HepG2 (cell line): ENCODE measurements around the gene COPZ2. TPM values are rescaled to one million over a fixed set of nuclear protein-coding genes. Genes with fewer than 3 reads are reported as not detected.
"Not testable (repeated sequence)": the region's sequence is repeated elsewhere in the genome, so short reads cannot be mapped to it uniquely, and the experiment has no call there.

ENCODE experiments used
- ATAC-seq: fragments of 200-7000 bp; cut with Tn5 transposase; 3 replicates; pipeline ENCODE4 v1.9.1; 2020; ENCODE audit warnings: mild to moderate bottlenecking, moderate library complexity
- BruUV-seq: library from RNA; stranded (reverse); fragments of 400-500 nt; replicated peaks from 2 replicates; lab custom pipeline; 2021; lab: Mats Ljungman, UMichigan
- CTCF ChIA-PET: fragments of 300-600 bp; formaldehyde crosslinking; extraction: SDS; loops from one replicate; lab custom pipeline; 2021; ENCODE audit warnings: low total read pairs, inconsistent platforms, low intra/inter-chr PET ratio; lab: Yijun Ruan, JAX
- POLR2A ChIA-PET: fragments of 350-600 bp; sonication (Branson Sonifier 250); formaldehyde crosslinking; loops from one replicate; lab custom pipeline; 2020; ENCODE audit warnings: antibody characterized with exemption, inconsistent platforms; lab: Yijun Ruan, JAX
- DNase-seq: peaks from one replicate; pipeline ENCODE4 v3.0.0-alpha.2; 2015; ENCODE audit warnings: low spot score
- FAIRE-seq: peaks from 3 replicates; lab custom pipeline; 2011; peaks lifted over from hg19 to GRCh38; lab: Jason Lieb, UNC
- H2AFZ ChIP-seq: one replicate; pipeline ENCODE4 v1.6.1; 2011; ENCODE audit warnings: low read length, inconsistent platforms
- H3K27ac ChIP-seq: fragments of 300-600 bp; 3 replicates; pipeline ENCODE4 v1.8.0; 2011; ENCODE audit warnings: mixed run types, mild to moderate bottlenecking, mixed read lengths, low read length, inconsistent platforms; ENCODE audit not compliant: insufficient read depth; ENCODE audit errors: extremely low read length
- H3K27me3 ChIP-seq, 2 experiments: fragments of 200-600 bp in 1 of 2; 2 replicates in 1 of 2; 3 replicates in 1 of 2; pipeline versions ENCODE4 v1.6.0 to v1.8.0; 2011; ENCODE audit warnings: low read length in 2 of 2, mild to moderate bottlenecking in 2 of 2, moderate library complexity in 2 of 2, inconsistent platforms in 1 of 2; ENCODE audit not compliant: insufficient read depth in 2 of 2, control insufficient read depth in 1 of 2
- H3K36me3 ChIP-seq, 2 experiments: fragments of 200-600 bp in 1 of 2; replicated peaks in 1 of 2; 2 replicates in 1 of 2; 3 replicates in 1 of 2; pipeline versions ENCODE4 v1.5.1 to v1.8.0; 2011; ENCODE audit warnings: low read length in 2 of 2, inconsistent platforms in 1 of 2; ENCODE audit not compliant: insufficient read depth in 2 of 2, control insufficient read depth in 1 of 2
- H3K4me1 ChIP-seq: 2 replicates; pipeline ENCODE4 v1.5.1; 2012; ENCODE audit warnings: low read length, inconsistent platforms; ENCODE audit not compliant: insufficient read depth
- H3K4me2 ChIP-seq: 2 replicates; pipeline ENCODE4 v1.6.0; 2011; ENCODE audit warnings: low read depth, low read length, inconsistent platforms
- H3K4me3 ChIP-seq, 3 experiments: fragments of 200-600 bp in 1 of 3; sonication (generic), shearing (Covaris generic) in 1 of 3; replicated peaks in 1 of 3; 2 replicates each; pipeline ENCODE4 v1.5.1; 2011 to 2016; ENCODE audit warnings: low read length in 3 of 3, inconsistent platforms in 2 of 3, low read depth in 2 of 3, mild to moderate bottlenecking in 2 of 3, control low read depth in 1 of 3, mixed read lengths in 1 of 3; ENCODE audit not compliant: insufficient read depth in 1 of 3
- H3K79me2 ChIP-seq: one replicate; pipeline ENCODE4 v1.6.1; 2011; ENCODE audit warnings: low read length, inconsistent platforms; ENCODE audit not compliant: insufficient read depth
- H3K9ac ChIP-seq: 2 replicates; pipeline ENCODE4 v1.6.0; 2011; ENCODE audit warnings: mild to moderate bottlenecking, low read depth, low read length, inconsistent platforms; ENCODE audit not compliant: insufficient read depth
- H3K9me3 ChIP-seq: 2 replicates; pipeline ENCODE4 v1.5.1; 2012; ENCODE audit warnings: mild to moderate bottlenecking, low read length
- H4K20me1 ChIP-seq: 2 replicates; pipeline ENCODE4 v1.6.0; 2011; ENCODE audit warnings: inconsistent platforms, mild to moderate bottlenecking, low read length, moderate library complexity; ENCODE audit not compliant: insufficient read depth
- ATF7 ChIP-seq, 2 experiments: fragments of 450-650 bp in 1 of 2; sonication (generic) in 1 of 2; formaldehyde crosslinking in 1 of 2; IDR thresholded peaks; 2 replicates each; pipeline versions ENCODE4 v1.4.0 to v1.6.1; 2016 to 2020; ENCODE audit warnings: antibody characterized with exemption in 1 of 2, mild to moderate bottlenecking in 1 of 2, missing genetic modification reagents in 1 of 2
- NRL ChIP-seq: sonication (generic); formaldehyde crosslinking; IDR thresholded peaks from 2 replicates; pipeline ENCODE4 v1.5.0; 2020; ENCODE audit warnings: missing genetic modification reagents, mild to moderate bottlenecking, moderate library complexity, borderline replicate concordance
- ZNF121 ChIP-seq: sonication (generic); formaldehyde crosslinking; IDR thresholded peaks from 2 replicates; pipeline ENCODE4 v1.5.0; 2020; ENCODE audit warnings: mild to moderate bottlenecking, missing genetic modification reagents
- ZNF614 ChIP-seq: IDR thresholded peaks from 2 replicates; pipeline ENCODE4 v1.6.1; 2018; ENCODE audit warnings: missing biosample characterization, missing genetic modification reagents, inconsistent platforms, borderline replicate concordance
- WGBS: methylation state at CpG from one replicate; pipeline ENCODE4 v1.1.6; 2017; ENCODE audit warnings: low lambda C conversion rate; 5-methylcytosine and 5-hydroxymethylcytosine counted together
- in situ Hi-C: cut with HindIII; loops from 2 replicates; pipeline ENCODE4 v1.10.0; 2017; ENCODE audit warnings: low pct_unique_long_range_greater_than_20kb; ENCODE audit not compliant: extremely low pct_ligation_motif_present
- intact Hi-C: fragments of 100-400 bp; cut with micrococcal nuclease; formaldehyde crosslinking; loops from one replicate; pipeline ENCODE4 v1.10.0; 2022; ENCODE audit not compliant: unreplicated experiment
- polyA plus RNA-seq, 8 experiments: library from polyadenylated mRNA; depleted of rRNA in 3 of 8; stranded (reverse) in 7 of 8; unstranded in 1 of 8; fragments of >200 nt; fragmentation: Illumina TruSeq in 4 of 8; extraction: Trizol in 4 of 8; gene quantifications; 2 replicates each; pipeline versions ENCODE4 v1.2.1 to v1.2.3, GENCODE V29; 2011 to 2016; ENCODE audit warnings: low read depth in 4 of 8, missing spikeins in 1 of 8, mixed read lengths in 1 of 8; ENCODE audit not compliant: insufficient read depth in 1 of 8
- total RNA-seq, 5 experiments: library from RNA; depleted of rRNA; stranded (reverse); fragments of >200 nt; fragmentation: Illumina TruSeq; extraction: Trizol; gene quantifications; 2 replicates each; pipeline ENCODE4 v1.2.3, GENCODE V29; 2016; ENCODE audit warnings: low read depth in 1 of 5
- TF ChIP-seq, protein P1 (sequence below), 2 experiments: fragments of 450-650 bp in 1 of 2; sonication (generic) in 1 of 2; formaldehyde crosslinking in 1 of 2; IDR thresholded peaks; 2 replicates each; pipeline versions ENCODE4 v1.6.1 to v1.8.0; 2016 to 2022; ENCODE audit warnings: antibody characterized with exemption in 1 of 2, mild to moderate bottlenecking in 1 of 2, missing genetic modification reagents in 1 of 2

Gene COPZ2
- total and polyA plus RNA-seq, 2 of the 13 experiments (the other 11 are each of a cell fraction or from before 2014, with no cell fraction given) = 0.61 to 1.5 TPM

DNA sequence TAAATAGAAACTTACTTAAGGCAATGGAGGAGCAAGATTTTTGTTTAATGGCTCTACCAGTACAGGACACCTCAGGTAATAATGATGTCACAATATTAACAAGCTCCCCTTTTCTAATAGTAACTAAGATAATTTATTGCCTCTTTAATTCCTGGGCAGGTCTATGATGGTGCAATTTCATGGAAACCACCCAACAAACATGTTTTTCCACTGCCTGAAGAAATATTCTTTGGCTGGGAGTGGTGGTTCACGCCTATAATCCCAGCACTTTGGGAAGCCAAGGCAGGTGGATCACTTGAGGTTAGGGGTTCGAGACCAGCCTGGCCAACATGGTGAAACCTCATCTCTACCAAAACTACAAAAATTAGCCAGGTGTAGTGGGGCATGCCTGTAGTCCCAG, 30.2 kb upstream of the COPZ2 start:
- H3K4me3 ChIP-seq; H3K9me3 ChIP-seq; in situ Hi-C loops; H2AFZ ChIP-seq; H3K27ac ChIP-seq; ATAC-seq; BruUV-seq; H3K9ac ChIP-seq; DNase-seq; intact Hi-C loops; FAIRE-seq; H3K79me2 ChIP-seq; H3K4me2 ChIP-seq; H4K20me1 ChIP-seq; H3K27me3 ChIP-seq; TF ChIP-seq ATF7 (CRISPR knock-in tag; IDR thresholded peaks at IDR 0.05): not testable (repeated sequence)
- WGBS = 100% methylated on average over 2 of the region's 2 CpGs
- peaks cover 48% of the 10 kb centered on the region for H3K4me1 ChIP-seq
- TF ChIP-seq ATF7 (IDR thresholded peaks at IDR 0.05) = peak; percentile 50; the same call in 1 of the 2 replicates
- CTCF ChIA-PET = interaction anchor here (0.6 kb wide), 1 partner anchor 42 kb away, joined by 3 read pairs; no protein-coding TSS in a partner anchor
- H3K36me3 ChIP-seq = peaks cover 5 to 38% of the 10 kb centered on the region in 2 experiments
- POLR2A ChIA-PET = interaction anchor here (1.0 to 3.1 kb wide), 5 partner anchors 10 to 41 kb away, joined by 3 to 30 read pairs (median 6); partner anchors contain the start of gene NFE2L1

DNA sequence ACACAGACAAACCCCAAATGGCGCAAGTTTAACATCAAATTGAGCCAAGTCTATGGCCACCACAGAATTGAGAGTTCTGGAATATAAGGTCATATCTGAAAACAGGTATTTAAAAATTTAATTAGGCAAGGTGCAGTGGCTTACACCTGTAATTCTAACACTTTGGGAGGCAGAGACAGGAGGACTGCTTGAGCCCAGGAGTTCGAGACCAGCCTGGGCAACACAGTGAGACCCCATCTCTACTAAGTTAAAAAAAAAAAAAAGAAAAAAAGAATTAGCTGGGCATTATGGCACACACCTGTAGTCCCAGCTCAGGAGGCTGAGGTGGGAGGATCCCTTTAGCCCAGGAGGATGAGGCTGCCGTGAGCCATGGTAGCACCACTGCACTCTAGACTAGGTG, 29.6 kb upstream of the COPZ2 start:
- DNase-seq (no peak), FAIRE-seq (no peak), ATAC-seq (no peak)
- no peaks in the 10 kb centered on the region for H4K20me1 ChIP-seq
- H3K9me3 ChIP-seq = no peaks in the 10 kb centered on the region
- WGBS = 96% methylated on average over 3 of the region's 3 CpGs
- no peak overlapping the region for H3K9ac ChIP-seq
- peaks cover 48% of the 10 kb centered on the region for H3K4me1 ChIP-seq
- no peaks in the 10 kb centered on the region for H3K79me2 ChIP-seq
- CTCF ChIA-PET = no interaction called here
- in situ Hi-C loops = no loop called here
- H3K4me3 ChIP-seq = no peak overlapping the region
- H3K27me3 ChIP-seq = no peaks in the 10 kb centered on the region
- POLR2A ChIA-PET = interaction anchor here (4.1 kb wide), 1 partner anchor 18 kb away, joined by 56 read pairs; the partner anchor contains the start of gene NFE2L1
- no peak overlapping the region for H2AFZ ChIP-seq
- no TSS peak for BruUV-seq
- no peak overlapping the region for H3K4me2 ChIP-seq
- H3K27ac ChIP-seq = no peak overlapping the region
- intact Hi-C loops = no loop called here
- H3K36me3 ChIP-seq = peaks cover 4 to 43% of the 10 kb centered on the region in 2 experiments; a peak in 4 of 5 replicates
- no peak for TF ChIP-seq ZNF614
- TF ChIP-seq ZNF121 (CRISPR knock-in tag) = 0 out of 2 replicates have a peak, but pooled peaks have one; percentile 17
- TF ChIP-seq NRL (CRISPR knock-in tag) = no peak
- TF ChIP-seq, protein P1, sequence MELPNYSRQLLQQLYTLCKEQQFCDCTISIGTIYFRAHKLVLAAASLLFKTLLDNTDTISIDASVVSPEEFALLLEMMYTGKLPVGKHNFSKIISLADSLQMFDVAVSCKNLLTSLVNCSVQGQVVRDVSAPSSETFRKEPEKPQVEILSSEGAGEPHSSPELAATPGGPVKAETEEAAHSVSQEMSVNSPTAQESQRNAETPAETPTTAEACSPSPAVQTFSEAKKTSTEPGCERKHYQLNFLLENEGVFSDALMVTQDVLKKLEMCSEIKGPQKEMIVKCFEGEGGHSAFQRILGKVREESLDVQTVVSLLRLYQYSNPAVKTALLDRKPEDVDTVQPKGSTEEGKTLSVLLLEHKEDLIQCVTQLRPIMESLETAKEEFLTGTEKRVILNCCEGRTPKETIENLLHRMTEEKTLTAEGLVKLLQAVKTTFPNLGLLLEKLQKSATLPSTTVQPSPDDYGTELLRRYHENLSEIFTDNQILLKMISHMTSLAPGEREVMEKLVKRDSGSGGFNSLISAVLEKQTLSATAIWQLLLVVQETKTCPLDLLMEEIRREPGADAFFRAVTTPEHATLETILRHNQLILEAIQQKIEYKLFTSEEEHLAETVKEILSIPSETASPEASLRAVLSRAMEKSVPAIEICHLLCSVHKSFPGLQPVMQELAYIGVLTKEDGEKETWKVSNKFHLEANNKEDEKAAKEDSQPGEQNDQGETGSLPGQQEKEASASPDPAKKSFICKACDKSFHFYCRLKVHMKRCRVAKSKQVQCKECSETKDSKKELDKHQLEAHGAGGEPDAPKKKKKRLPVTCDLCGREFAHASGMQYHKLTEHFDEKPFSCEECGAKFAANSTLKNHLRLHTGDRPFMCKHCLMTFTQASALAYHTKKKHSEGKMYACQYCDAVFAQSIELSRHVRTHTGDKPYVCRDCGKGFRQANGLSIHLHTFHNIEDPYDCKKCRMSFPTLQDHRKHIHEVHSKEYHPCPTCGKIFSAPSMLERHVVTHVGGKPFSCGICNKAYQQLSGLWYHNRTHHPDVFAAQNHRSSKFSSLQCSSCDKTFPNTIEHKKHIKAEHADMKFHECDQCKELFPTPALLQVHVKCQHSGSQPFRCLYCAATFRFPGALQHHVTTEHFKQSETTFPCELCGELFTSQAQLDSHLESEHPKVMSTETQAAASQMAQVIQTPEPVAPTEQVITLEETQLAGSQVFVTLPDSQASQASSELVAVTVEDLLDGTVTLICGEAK (IDR thresholded peaks at IDR 0.05) = no peak
- TF ChIP-seq, protein P1 (CRISPR knock-in tag; IDR thresholded peaks at IDR 0.05) = no peak
